GM13976 (cell line): Measurements from ENCODE around the gene RNF130.
"Not testable (repeated sequence)": the region's sequence is repeated elsewhere in the genome, so short reads cannot be mapped to it uniquely, and the experiment has no call there.

Experiments
- DNase-seq: peaks from one replicate; pipeline ENCODE4 v3.0.0; 2012; ENCODE audit warnings: low spot score
- CTCF ChIP-seq: IDR thresholded peaks from 2 replicates; pipeline ENCODE4 v1.5.1; 2012; ENCODE audit warnings: borderline replicate concordance, mild to moderate bottlenecking; ENCODE audit not compliant: insufficient read depth; ENCODE audit errors: extremely low read depth, missing control alignments, control extremely low read depth
- in situ Hi-C: fragments of 300-500 bp; cut with MboI; formaldehyde crosslinking; loops from one replicate; pipeline ENCODE4 v1.12.0; 2022; ENCODE audit warnings: low sequenced_read_pairs, mixed read lengths, inconsistent platforms; ENCODE audit not compliant: unreplicated experiment

Gene RNF130

GRCh38 chr5:179964015-179964414, 107.5 kb downstream of the RNF130 start:
- no peak for DNase-seq
- TF ChIP-seq CTCF = no peak
- in situ Hi-C loops = no loop called here

- TF ChIP-seq CTCF = no peak
- DNase-seq = no peak
- in situ Hi-C loops = no loop called here
Observed at GRCh38 chr5:179963375-179963774, 108.2 kb downstream of the RNF130 start.

- no peak for TF ChIP-seq CTCF
- no peak for DNase-seq
- in situ Hi-C loops = no loop called here
Observed at GRCh38 chr5:179960204-179960831, 111.2 kb downstream of the RNF130 start.

GRCh38 chr5:179959641-179960040, 111.9 kb downstream of the RNF130 start:
- in situ Hi-C loops = no loop called here
- DNase-seq = no peak
- no peak for TF ChIP-seq CTCF

- DNase-seq, in situ Hi-C loops: not testable (repeated sequence)
Observed at GRCh38 chr5:179959118-179959517, 112.4 kb downstream of the RNF130 start.

- in situ Hi-C loops = no loop called here
- no peak for TF ChIP-seq CTCF
- no peak for DNase-seq
Observed at GRCh38 chr5:179955630-179956029, 115.9 kb downstream of the RNF130 start.

GRCh38 chr5:179955062-179955461, 116.5 kb downstream of the RNF130 start:
- no peak for TF ChIP-seq CTCF
- DNase-seq = no peak
- in situ Hi-C loops = no loop called here
